Lower leg skin (tissue), 3 donors: Measurements from ENCODE around the gene ZNF362.

Experiments used
- CTCF ChIP-seq, 3 donors: fragments of 450-650 bp; IDR thresholded peaks; one replicate each; pipeline ENCODE4 v1.5.1; 2016; ENCODE audit warnings: antibody characterized with exemption in 3 of 3, mild to moderate bottlenecking in 3 of 3, moderate library complexity in 2 of 3
- POLR2A ChIP-seq, 2 donors: fragments of 450-650 bp; IDR thresholded peaks; one replicate each; pipeline ENCODE4 v1.6.1; 2016 to 2017; ENCODE audit warnings: antibody characterized with exemption in 2 of 2, mild to moderate bottlenecking in 1 of 2, moderate library complexity in 1 of 2

- TF ChIP-seq CTCF (IDR thresholded peaks at IDR 0.05) (no peak), POLR2A (IDR thresholded peaks at IDR 0.05) (no peak)
Measured at GRCh38 chr1:33235521-33235920, 20.8 kb upstream of the ZNF362 start.
